A549 (cell line): ENCODE results near the gene TMED9. TPM values are rescaled to one million over a fixed set of nuclear protein-coding genes. Genes with fewer than 3 reads are reported as not detected.
A peak's percentile ranks its signal among the peaks of the same experiment; 100 is the strongest.

Experiments used
- ATAC-seq, 2 experiments: fragments of 200-7000 bp in 1 of 2; fragments of >200 bp in 1 of 2; cut with Nextera tagmentation in 1 of 2; cut with Tn5 transposase in 1 of 2; 3 replicates each; pipeline versions ENCODE4 v1.8.0 to v1.9.1; 2018 to 2020; ENCODE audit warnings: mild to moderate bottlenecking in 1 of 2, moderate library complexity in 1 of 2
- CTCF ChIA-PET: fragments of 300-600 bp; sonication (Branson Sonifier 250); formaldehyde crosslinking; extraction: SDS; loops from one replicate; lab custom pipeline; 2021; ENCODE audit warnings: antibody characterized with exemption, inconsistent platforms; lab: Yijun Ruan, JAX
- POLR2A ChIA-PET: fragments of 350-600 bp; formaldehyde crosslinking; extraction: SDS; loops from one replicate; lab custom pipeline; 2021; ENCODE audit warnings: antibody characterized with exemption, inconsistent platforms; lab: Yijun Ruan, JAX
- DNase-seq, 2 experiments: peaks; one replicate each; pipeline versions ENCODE4 v3.0.0 to v3.0.0-alpha.2; 2011 to 2016; ENCODE audit warnings: low read depth in 1 of 2, low spot score in 1 of 2
- FAIRE-seq: peaks from 2 replicates; lab custom pipeline; 2011; peaks lifted over from hg19 to GRCh38; lab: Jason Lieb, UNC
- H3K27ac ChIP-seq, 2 experiments: fragments of >200 bp; sonication (Bioruptor Twin); formaldehyde crosslinking; 3 replicates each; pipeline ENCODE4 v1.5.1; 2016 to 2017
- H3K4me1 ChIP-seq: fragments of >200 bp; sonication (Bioruptor Twin); formaldehyde crosslinking; 3 replicates; pipeline ENCODE4 v1.6.1; 2016
- H3K4me2 ChIP-seq: fragments of >200 bp; sonication (Bioruptor Twin); formaldehyde crosslinking; 3 replicates; pipeline ENCODE4 v1.6.1; 2016
- H3K4me3 ChIP-seq: fragments of >200 bp; sonication (Bioruptor Twin); formaldehyde crosslinking; 3 replicates; pipeline ENCODE4 v1.5.1; 2016
- H3K9me3 ChIP-seq: fragments of >200 bp; sonication (Bioruptor Twin); formaldehyde crosslinking; 3 replicates; pipeline ENCODE4 v1.6.1; 2016
- BHLHE40 ChIP-seq: IDR thresholded peaks from 2 replicates; pipeline ENCODE4 v1.6.1; 2012; ENCODE audit warnings: low read depth, low read length, inconsistent platforms
- CBX8 ChIP-seq: fragments of 200-600 bp; sonication (generic); IDR thresholded peaks from 2 replicates; pipeline ENCODE4 v1.6.1; 2016
- CHD2 ChIP-seq: fragments of 150-350 bp; IDR thresholded peaks from 2 replicates; pipeline ENCODE4 v1.6.1; 2014; ENCODE audit warnings: low read length; ENCODE audit not compliant: partially characterized antibody
- E2F6 ChIP-seq: IDR thresholded peaks from 2 replicates; pipeline ENCODE4 v1.6.1; 2012; ENCODE audit warnings: low read depth, borderline replicate concordance
- EHMT2 ChIP-seq: fragments of 200-600 bp; sonication (generic); IDR thresholded peaks from 2 replicates; pipeline ENCODE4 v1.6.1; 2016; ENCODE audit warnings: antibody characterized with exemption, low read depth, mild to moderate bottlenecking, moderate library complexity
- FOSB ChIP-seq: fragments of 250-450 bp; sonication (Bioruptor Pico); IDR thresholded peaks from 2 replicates; pipeline ENCODE4 v1.5.0; 2020; ENCODE audit warnings: mild to moderate bottlenecking, moderate library complexity
- FOSL2 ChIP-seq, 2 experiments: fragments of 450-650 bp in 1 of 2; fragments of >200 bp in 1 of 2; sonication (Bioruptor Twin) in 1 of 2; formaldehyde crosslinking; IDR thresholded peaks; 2 replicates each; pipeline versions ENCODE4 v1.5.0 to v1.6.1; 2016 to 2020; ENCODE audit warnings: mild to moderate bottlenecking in 1 of 2, moderate library complexity in 1 of 2
- FOXS1 ChIP-seq: fragments of 250-450 bp; sonication (Bioruptor Pico); IDR thresholded peaks from 2 replicates; pipeline ENCODE4 v1.5.0; 2020; ENCODE audit warnings: mild to moderate bottlenecking, moderate library complexity
- HOXB13 ChIP-seq: fragments of 250-450 bp; sonication (Bioruptor Pico); IDR thresholded peaks from 2 replicates; pipeline ENCODE4 v1.5.0; 2020; ENCODE audit warnings: low read depth, mild to moderate bottlenecking, moderate library complexity
- JUN ChIP-seq, 2 experiments: fragments of >200 bp; sonication (Bioruptor Twin); formaldehyde crosslinking; IDR thresholded peaks; 2 replicates in 1 of 2; 3 replicates in 1 of 2; pipeline ENCODE4 v1.6.1; 2016 to 2017
- MAFK ChIP-seq: fragments of 450-650 bp; IDR thresholded peaks from 2 replicates; pipeline ENCODE4 v1.6.1; 2014; ENCODE audit not compliant: partially characterized antibody
- MAZ ChIP-seq: fragments of 150-350 bp; IDR thresholded peaks from 2 replicates; pipeline ENCODE4 v1.6.1; 2014; ENCODE audit warnings: antibody characterized with exemption, low read depth, low read length, borderline replicate concordance
- NFE2L2 ChIP-seq: fragments of 150-350 bp; conservative IDR thresholded peaks from 2 replicates; pipeline ENCODE4 v1.6.1; 2014; ENCODE audit warnings: low read length
- NPAS2 ChIP-seq: fragments of 250-450 bp; sonication (Bioruptor Pico); IDR thresholded peaks from 2 replicates; pipeline ENCODE4 v1.8.0; 2022; ENCODE audit warnings: mild to moderate bottlenecking, moderate library complexity, borderline replicate concordance
- NR3C1 ChIP-seq: fragments of >200 bp; sonication (Bioruptor Twin); formaldehyde crosslinking; IDR thresholded peaks from 3 replicates; pipeline ENCODE4 v1.6.1; 2017
- PHF8 ChIP-seq: fragments of 200-600 bp; sonication (generic); IDR thresholded peaks from 2 replicates; pipeline ENCODE4 v1.6.1; 2016; ENCODE audit warnings: low read depth, mild to moderate bottlenecking, antibody characterized with exemption, moderate library complexity, borderline replicate concordance
- POLR2AphosphoS2 ChIP-seq: conservative IDR thresholded peaks from 2 replicates; pipeline ENCODE4 v1.6.1; 2012; ENCODE audit warnings: low read length, improper control_type of control experiment, inconsistent platforms
- RAD21 ChIP-seq, 2 experiments: fragments of >200 bp in 1 of 2; sonication (Bioruptor Twin) in 1 of 2; formaldehyde crosslinking in 1 of 2; IDR thresholded peaks in 1 of 2; conservative IDR thresholded peaks in 1 of 2; 2 replicates in 1 of 2; 3 replicates in 1 of 2; pipeline ENCODE4 v1.6.1; 2012 to 2018; ENCODE audit warnings: inconsistent platforms in 1 of 2
- RARB ChIP-seq: fragments of 250-450 bp; sonication (Bioruptor Pico); IDR thresholded peaks from 2 replicates; pipeline ENCODE4 v1.8.0; 2021; ENCODE audit warnings: mild to moderate bottlenecking, moderate library complexity
- RCOR1 ChIP-seq: fragments of 150-350 bp; IDR thresholded peaks from 2 replicates; pipeline ENCODE4 v1.6.1; 2014; ENCODE audit warnings: antibody characterized with exemption, low read length, low read depth
- RNF2 ChIP-seq: fragments of 200-600 bp; sonication (generic); IDR thresholded peaks from 2 replicates; pipeline ENCODE4 v1.6.1; 2016; ENCODE audit warnings: low read depth, mild to moderate bottlenecking, antibody characterized with exemption, moderate library complexity, borderline replicate concordance
- ZFP36 ChIP-seq: fragments of 450-650 bp; IDR thresholded peaks from 2 replicates; pipeline ENCODE4 v1.6.1; 2014; ENCODE audit warnings: borderline replicate concordance; ENCODE audit not compliant: partially characterized antibody
- ZNF302 ChIP-seq: fragments of 250-450 bp; sonication (Bioruptor Pico); IDR thresholded peaks from 2 replicates; pipeline ENCODE4 v1.9.0; 2021; ENCODE audit warnings: inconsistent platforms, mild to moderate bottlenecking, moderate library complexity
- WGBS: methylation state at CpG from one replicate; pipeline ENCODE4 v1.1.6; 2017; ENCODE audit errors: missing lambda C conversion rate; 5-methylcytosine and 5-hydroxymethylcytosine counted together
- polyA plus RNA-seq, 4 experiments: library from polyadenylated mRNA; depleted of rRNA in 3 of 4; stranded (reverse); fragments of >200 nt; fragmentation: RNase III in 1 of 4; extraction: RNeasy Plus Mini Kit Qiagen cat#74134 plus additional on column Dnase treatment in 1 of 4; gene quantifications; 2 replicates in 3 of 4; 3 replicates in 1 of 4; pipeline ENCODE4 v1.2.3, GENCODE V29; 2011 to 2017
- TF ChIP-seq, protein P1 (sequence below): fragments of >200 bp; sonication (Bioruptor Twin); formaldehyde crosslinking; IDR thresholded peaks from 3 replicates; pipeline ENCODE4 v1.6.1; 2016
- TF ChIP-seq, protein P2 (sequence below): IDR thresholded peaks from 2 replicates; pipeline ENCODE4 v1.6.1; 2012
- TF ChIP-seq, protein P3 (sequence below): fragments of 150-350 bp; IDR thresholded peaks from 2 replicates; pipeline ENCODE4 v1.6.1; 2014; ENCODE audit warnings: low read depth, mild to moderate bottlenecking, low read length

The TMED9 gene
- polyA plus RNA-seq, 2 of the 4 experiments (the other 2 are of a cell fraction), result 168 to 236 TPM

DNA sequence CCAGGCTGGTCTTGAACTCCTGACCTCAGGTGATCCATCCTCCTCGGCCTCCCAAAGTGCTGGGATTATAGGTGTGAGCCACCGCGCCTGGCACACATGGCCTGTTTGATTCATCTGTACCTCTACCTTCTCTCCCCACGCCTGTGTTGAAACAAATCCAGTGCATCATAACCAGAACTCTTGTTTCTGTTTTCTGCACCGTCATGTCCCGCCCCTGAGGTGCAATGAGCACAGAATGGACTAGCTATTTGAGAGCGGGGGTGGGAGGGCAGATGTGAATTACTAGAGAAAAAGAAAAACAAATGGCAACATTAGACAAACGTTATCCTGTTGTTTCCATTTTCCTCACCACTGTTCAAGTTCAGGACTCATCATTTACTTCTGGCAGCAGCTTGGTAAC lies 27.0 kb upstream of the TMED9 start:
- FAIRE-seq (no peak), DNase-seq (no peak)
- TF ChIP-seq EHMT2 (no peak), MAFK (peak; percentile 13), NFE2L2 (no peak)
- TF ChIP-seq, all 56 proteins: peak for 1
- CTCF ChIA-PET, result interaction anchor here (1.2 kb wide), 1 partner anchor 42 kb away, joined by 4 read pairs; no protein-coding TSS in a partner anchor
- WGBS, result 55% methylated on average over 8 of the region's 8 CpGs
- no peak for ATAC-seq
- no peaks in the 10 kb centered on the region for H3K4me1 ChIP-seq
- no peak overlapping the region for H3K27ac ChIP-seq
- H3K4me3 ChIP-seq, result no peak overlapping the region
- POLR2A ChIA-PET, result no interaction called here
- no peak overlapping the region for H3K4me2 ChIP-seq
- H3K9me3 ChIP-seq, result no peaks in the 10 kb centered on the region

DNA sequence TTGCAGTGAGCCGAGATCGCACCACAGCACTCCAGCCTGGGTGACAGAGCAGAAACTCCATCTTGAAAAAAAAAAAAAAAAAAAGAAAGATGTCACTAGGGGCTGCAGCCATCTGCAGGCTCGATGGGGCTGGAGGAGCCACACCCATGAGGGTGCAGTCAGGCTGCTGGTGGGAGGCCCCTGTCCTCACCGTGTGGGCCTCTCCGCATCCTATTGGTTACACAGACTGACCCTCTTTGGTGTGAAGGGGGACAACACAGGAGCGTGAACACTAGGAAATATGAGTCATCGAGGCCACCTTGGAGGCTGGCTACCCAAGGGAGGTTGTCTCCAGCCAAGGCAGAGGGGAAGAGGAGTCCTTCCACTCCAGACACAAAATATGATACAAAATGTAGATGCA lies 23.7 kb upstream of the TMED9 start:
- DNase-seq, result no peak
- peak in 1 of 2 experiments; percentile 45; a peak in 3 of 6 replicates for ATAC-seq
- H3K4me3 ChIP-seq, result no peak overlapping the region
- POLR2A ChIA-PET, result no interaction called here
- H3K27ac ChIP-seq, result no peak overlapping the region
- H3K4me1 ChIP-seq, result no peaks in the 10 kb centered on the region
- CTCF ChIA-PET, result no interaction called here
- FAIRE-seq, result no peak
- H3K9me3 ChIP-seq, result no peaks in the 10 kb centered on the region
- TF ChIP-seq FOSL2 (IDR thresholded peaks at IDR 0.05) (no peak), FOSL2 (CRISPR knock-in tag; IDR thresholded peaks at IDR 0.05) (peak; percentile 50), RCOR1 (no peak), FOXS1 (CRISPR knock-in tag) (no peak)
- TF ChIP-seq, protein P1, sequence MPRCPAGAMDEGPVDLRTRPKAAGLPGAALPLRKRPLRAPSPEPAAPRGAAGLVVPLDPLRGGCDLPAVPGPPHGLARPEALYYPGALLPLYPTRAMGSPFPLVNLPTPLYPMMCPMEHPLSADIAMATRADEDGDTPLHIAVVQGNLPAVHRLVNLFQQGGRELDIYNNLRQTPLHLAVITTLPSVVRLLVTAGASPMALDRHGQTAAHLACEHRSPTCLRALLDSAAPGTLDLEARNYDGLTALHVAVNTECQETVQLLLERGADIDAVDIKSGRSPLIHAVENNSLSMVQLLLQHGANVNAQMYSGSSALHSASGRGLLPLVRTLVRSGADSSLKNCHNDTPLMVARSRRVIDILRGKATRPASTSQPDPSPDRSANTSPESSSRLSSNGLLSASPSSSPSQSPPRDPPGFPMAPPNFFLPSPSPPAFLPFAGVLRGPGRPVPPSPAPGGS, result no peak
- WGBS, result 76% methylated on average over 7 of the region's 7 CpGs
- no peak overlapping the region for H3K4me2 ChIP-seq

GRCh38 chr5:177569894-177570293 lies 22.1 kb upstream of the TMED9 start:
- CTCF ChIA-PET, result interaction anchor here (1.2 to 1.4 kb wide), 4 partner anchors 10 to 38 kb away, joined by 3 to 5 read pairs (median 4); no protein-coding TSS in a partner anchor
- no peak for TF ChIP-seq BHLHE40
- no peak for TF ChIP-seq EHMT2
- TF ChIP-seq CBX8, result no peak
- TF ChIP-seq CHD2, result no peak
- TF ChIP-seq HOXB13, result no peak
- TF ChIP-seq, protein P2, sequence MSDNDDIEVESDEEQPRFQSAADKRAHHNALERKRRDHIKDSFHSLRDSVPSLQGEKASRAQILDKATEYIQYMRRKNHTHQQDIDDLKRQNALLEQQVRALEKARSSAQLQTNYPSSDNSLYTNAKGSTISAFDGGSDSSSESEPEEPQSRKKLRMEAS, result no peak
- TF ChIP-seq, protein P1, result no peak
- TF ChIP-seq RAD21 (conservative IDR thresholded peaks at IDR 0.05 in 1 of 2, IDR thresholded peaks at IDR 0.05 in 1 of 2), result no peak
- TF ChIP-seq MAZ, result no peak
- TF ChIP-seq POLR2AphosphoS2, result no peak
- TF ChIP-seq NR3C1, result no peak
- no peak for TF ChIP-seq RNF2
- FAIRE-seq (no peak), ATAC-seq (no peak), DNase-seq (no peak)
- Histone ChIP-seq H3K27ac (no peak overlapping the region), H3K4me2 (no peak overlapping the region), H3K4me1 (no peaks in the 10 kb centered on the region), H3K4me3 (no peak overlapping the region), H3K9me3 (no peaks in the 10 kb centered on the region)
- WGBS, result 67% methylated on average over 2 of the region's 2 CpGs
- POLR2A ChIA-PET, result no interaction called here

- DNase-seq, result no peak
- H3K4me2 ChIP-seq, result no peak overlapping the region
- CTCF ChIA-PET, result interaction anchor here (1.0 to 1.3 kb wide), 2 partner anchors 32 to 42 kb away, joined by 3 read pairs; no protein-coding TSS in a partner anchor
- H3K9me3 ChIP-seq, result no peaks in the 10 kb centered on the region
- no peaks in the 10 kb centered on the region for H3K4me1 ChIP-seq
- H3K4me3 ChIP-seq, result no peak overlapping the region
- 74% methylated on average over 1 of the region's 1 CpG for WGBS
- no peak for ATAC-seq
- FAIRE-seq, result no peak
- TF ChIP-seq PHF8 (no peak), ZNF302 (CRISPR knock-in tag) (no peak), NR3C1 (no peak), FOSB (CRISPR knock-in tag) (no peak), ZFP36 (no peak), RARB (CRISPR knock-in tag) (no peak), NPAS2 (CRISPR knock-in tag) (no peak), NFE2L2 (no peak), JUN (IDR thresholded peaks at IDR 0.05) (no peak), CBX8 (no peak), MAZ (no peak), EHMT2 (no peak), E2F6 (no peak)
- TF ChIP-seq, protein P3, sequence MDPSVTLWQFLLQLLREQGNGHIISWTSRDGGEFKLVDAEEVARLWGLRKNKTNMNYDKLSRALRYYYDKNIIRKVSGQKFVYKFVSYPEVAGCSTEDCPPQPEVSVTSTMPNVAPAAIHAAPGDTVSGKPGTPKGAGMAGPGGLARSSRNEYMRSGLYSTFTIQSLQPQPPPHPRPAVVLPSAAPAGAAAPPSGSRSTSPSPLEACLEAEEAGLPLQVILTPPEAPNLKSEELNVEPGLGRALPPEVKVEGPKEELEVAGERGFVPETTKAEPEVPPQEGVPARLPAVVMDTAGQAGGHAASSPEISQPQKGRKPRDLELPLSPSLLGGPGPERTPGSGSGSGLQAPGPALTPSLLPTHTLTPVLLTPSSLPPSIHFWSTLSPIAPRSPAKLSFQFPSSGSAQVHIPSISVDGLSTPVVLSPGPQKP, result no peak
- POLR2A ChIA-PET, result no interaction called here
- H3K27ac ChIP-seq, result no peak overlapping the region
Measured at GRCh38 chr5:177575488-177575887, 16.5 kb upstream of the TMED9 start.
